HepG2 (cell line): ENCODE results near the gene ITGB1. TPM values are rescaled to one million over a fixed set of nuclear protein-coding genes. Genes with fewer than 3 reads are reported as not detected.

Experiments used
- E2F1 ChIP-seq: sonication (generic); formaldehyde crosslinking; IDR thresholded peaks from 2 replicates; pipeline ENCODE4 v1.5.0; 2020; ENCODE audit warnings: missing genetic modification reagents
- FOXK2 ChIP-seq: fragments of 450-650 bp; IDR thresholded peaks from 2 replicates; pipeline ENCODE4 v1.6.1; 2016
- HIC2 ChIP-seq: sonication (generic); formaldehyde crosslinking; IDR thresholded peaks from 2 replicates; pipeline ENCODE4 v1.9.0; 2022; ENCODE audit warnings: low read depth, missing genetic modification reagents
- MEIS1 ChIP-seq: sonication (generic); formaldehyde crosslinking; IDR thresholded peaks from 2 replicates; pipeline ENCODE4 v1.9.0; 2021; ENCODE audit warnings: mild to moderate bottlenecking, missing genetic modification reagents, moderate library complexity, borderline replicate concordance
- NR0B2 ChIP-seq: sonication (generic); formaldehyde crosslinking; IDR thresholded peaks from 2 replicates; pipeline ENCODE4 v1.4.0; 2020; ENCODE audit warnings: mild to moderate bottlenecking, missing genetic modification reagents
- PAX8 ChIP-seq: sonication (generic); formaldehyde crosslinking; IDR thresholded peaks from 2 replicates; pipeline ENCODE4 v1.8.0; 2022; ENCODE audit warnings: mild to moderate bottlenecking, missing genetic modification reagents, borderline replicate concordance
- PAXIP1 ChIP-seq: sonication (generic); formaldehyde crosslinking; conservative IDR thresholded peaks from 2 replicates; pipeline ENCODE4 v1.4.0; 2020; ENCODE audit warnings: mild to moderate bottlenecking, missing genetic modification reagents, moderate library complexity
- POGK ChIP-seq: sonication (generic); formaldehyde crosslinking; conservative IDR thresholded peaks from 2 replicates; pipeline ENCODE4 v1.8.0; 2022; ENCODE audit warnings: mild to moderate bottlenecking, moderate library complexity, missing genetic modification reagents
- STAT5B ChIP-seq: sonication (generic); formaldehyde crosslinking; IDR thresholded peaks from 2 replicates; pipeline ENCODE4 v1.4.0; 2020; ENCODE audit warnings: missing genetic modification reagents
- ZNF180 ChIP-seq: sonication (generic); formaldehyde crosslinking; IDR thresholded peaks from 2 replicates; pipeline ENCODE4 v1.4.0; 2020; ENCODE audit warnings: low read depth, missing genetic modification reagents, borderline replicate concordance
- ZNF260 ChIP-seq: sonication (generic); formaldehyde crosslinking; IDR thresholded peaks from 2 replicates; pipeline ENCODE4 v1.4.0; 2020; ENCODE audit warnings: missing genetic modification reagents, low read depth, mild to moderate bottlenecking, borderline replicate concordance
- ZNF432 ChIP-seq: sonication (generic); formaldehyde crosslinking; IDR thresholded peaks from 2 replicates; pipeline ENCODE4 v1.5.0; 2020; ENCODE audit warnings: missing genetic modification reagents, mild to moderate bottlenecking, borderline replicate concordance
- ZNF557 ChIP-seq: sonication (generic); formaldehyde crosslinking; IDR thresholded peaks from 2 replicates; pipeline ENCODE4 v1.4.0; 2020; ENCODE audit warnings: missing genetic modification reagents
- ZNF558 ChIP-seq: sonication (generic); formaldehyde crosslinking; IDR thresholded peaks from 2 replicates; pipeline ENCODE4 v1.9.0; 2022; ENCODE audit warnings: mild to moderate bottlenecking, missing genetic modification reagents, borderline replicate concordance
- ZSCAN20 ChIP-seq: sonication (generic); formaldehyde crosslinking; IDR thresholded peaks from 2 replicates; pipeline ENCODE4 v1.4.0; 2020; ENCODE audit warnings: missing genetic modification reagents, mild to moderate bottlenecking, borderline replicate concordance
- ZSCAN5A ChIP-seq: sonication (generic); formaldehyde crosslinking; IDR thresholded peaks from 2 replicates; pipeline ENCODE4 v1.8.0; 2022; ENCODE audit warnings: mild to moderate bottlenecking, missing genetic modification reagents, borderline replicate concordance
- polyA plus RNA-seq, 8 experiments: library from polyadenylated mRNA; depleted of rRNA in 3 of 8; stranded (reverse) in 7 of 8; unstranded in 1 of 8; fragments of >200 nt; fragmentation: Illumina TruSeq in 4 of 8; extraction: Trizol in 4 of 8; gene quantifications; 2 replicates each; pipeline versions ENCODE4 v1.2.1 to v1.2.3, GENCODE V29; 2011 to 2016; ENCODE audit warnings: low read depth in 4 of 8, missing spikeins in 1 of 8, mixed read lengths in 1 of 8; ENCODE audit not compliant: insufficient read depth in 1 of 8
- total RNA-seq, 5 experiments: library from RNA; depleted of rRNA; stranded (reverse); fragments of >200 nt; fragmentation: Illumina TruSeq; extraction: Trizol; gene quantifications; 2 replicates each; pipeline ENCODE4 v1.2.3, GENCODE V29; 2016; ENCODE audit warnings: low read depth in 1 of 5

ITGB1 gene
- total and polyA plus RNA-seq, 2 of the 13 experiments (the other 11 are each of a cell fraction or from before 2014, with no cell fraction given): 190 to 204 TPM

- TF ChIP-seq ZNF260 (no peak), NR0B2 (CRISPR knock-in tag) (no peak), PAXIP1 (peak; percentile 87), HIC2 (CRISPR knock-in tag) (no peak), PAX8 (no peak), POGK (no peak), ZSCAN20 (CRISPR knock-in tag) (peak; percentile 76; the same call in 1 of the 2 replicates), ZSCAN5A (CRISPR knock-in tag) (no peak), FOXK2 (no peak), MEIS1 (no peak; the same call in 1 of the 2 replicates), E2F1 (no peak), ZNF432 (CRISPR knock-in tag) (no peak), STAT5B (CRISPR knock-in tag) (no peak), ZNF558 (CRISPR knock-in tag) (no peak), ZNF557 (CRISPR knock-in tag) (no peak), ZNF180 (CRISPR knock-in tag) (no peak)
Measured at GRCh38 chr10:32982911-32983909, 25.2 kb upstream of the ITGB1 start (continued).
